ENCODE results near the gene WRNIP1.

The WRNIP1 gene

GRCh38 chr6:2766767-2767656 lies 1.8 kb downstream of the WRNIP1 start:
- DNase-seq (ENCODE audit: low read depth), result no peak
- TF ChIP-seq CTCF (conservative IDR thresholded peaks at IDR 0.05; ENCODE audit: low read depth, low read length), result no peak
- H3K4me3 ChIP-seq (ENCODE audit: low read length), result peak overlapping the region; percentile 87

- no peak for TF ChIP-seq CTCF (conservative IDR thresholded peaks at IDR 0.05; ENCODE audit: low read depth, low read length)
- peak overlapping the region; percentile 87 for H3K4me3 ChIP-seq (ENCODE audit: low read length)
- no peak for DNase-seq (ENCODE audit: low read depth)
Measured at GRCh38 chr6:2767657-2768524, 2.7 kb downstream of the WRNIP1 start.

GRCh38 chr6:2768696-2769095 lies 3.5 kb downstream of the WRNIP1 start:
- no peak for DNase-seq (ENCODE audit: low read depth)
- H3K4me3 ChIP-seq (ENCODE audit: low read length), result peak overlapping the region; percentile 87
- no peak for TF ChIP-seq CTCF (conservative IDR thresholded peaks at IDR 0.05; ENCODE audit: low read depth, low read length)

- no peak overlapping the region for H3K4me3 ChIP-seq (ENCODE audit: low read length)
- TF ChIP-seq CTCF (conservative IDR thresholded peaks at IDR 0.05; ENCODE audit: low read depth, low read length), result no peak
- no peak for DNase-seq (ENCODE audit: low read depth)
Measured at GRCh38 chr6:2770171-2770570, 5.0 kb downstream of the WRNIP1 start.

GRCh38 chr6:2771079-2771478 lies 5.9 kb downstream of the WRNIP1 start:
- TF ChIP-seq CTCF (conservative IDR thresholded peaks at IDR 0.05; ENCODE audit: low read depth, low read length), result no peak
- H3K4me3 ChIP-seq (ENCODE audit: low read length), result no peak overlapping the region
- DNase-seq (ENCODE audit: low read depth), result no peak

GRCh38 chr6:2772840-2773239 lies 7.6 kb downstream of the WRNIP1 start:
- H3K4me3 ChIP-seq (ENCODE audit: low read length), result no peak overlapping the region
- no peak for DNase-seq (ENCODE audit: low read depth)
- no peak for TF ChIP-seq CTCF (conservative IDR thresholded peaks at IDR 0.05; ENCODE audit: low read depth, low read length)

All from retinal pigment epithelial cell (primary cell).